Transverse colon (tissue), 3 donors: ENCODE measurements around the gene TWIST2.

Source experiments
- CTCF ChIP-seq, 5 experiments: fragments of 200-600 bp in 3 of 5; fragments of 450-650 bp in 2 of 5; sonication (generic) in 3 of 5; IDR thresholded peaks; 1 replicate in 2 of 5; 2 replicates in 3 of 5; pipeline ENCODE4 v1.5.1; 2016 to 2017; ENCODE audit warnings: antibody characterized with exemption in 5 of 5, inconsistent platforms in 3 of 5, mild to moderate bottlenecking in 2 of 5, moderate library complexity in 1 of 5
- POLR2A ChIP-seq: fragments of 450-650 bp; IDR thresholded peaks from one replicate; pipeline ENCODE4 v1.6.1; 2016; ENCODE audit warnings: antibody characterized with exemption, mild to moderate bottlenecking, moderate library complexity

- no peak for TF ChIP-seq CTCF (IDR thresholded peaks at IDR 0.05)
- no peak for TF ChIP-seq POLR2A
These were observed 43.7 kb upstream of the TWIST2 start for GRCh38 chr2:238803996-238804870.
